Measurements from ENCODE around the gene WWOX.

Gene WWOX

DNA sequence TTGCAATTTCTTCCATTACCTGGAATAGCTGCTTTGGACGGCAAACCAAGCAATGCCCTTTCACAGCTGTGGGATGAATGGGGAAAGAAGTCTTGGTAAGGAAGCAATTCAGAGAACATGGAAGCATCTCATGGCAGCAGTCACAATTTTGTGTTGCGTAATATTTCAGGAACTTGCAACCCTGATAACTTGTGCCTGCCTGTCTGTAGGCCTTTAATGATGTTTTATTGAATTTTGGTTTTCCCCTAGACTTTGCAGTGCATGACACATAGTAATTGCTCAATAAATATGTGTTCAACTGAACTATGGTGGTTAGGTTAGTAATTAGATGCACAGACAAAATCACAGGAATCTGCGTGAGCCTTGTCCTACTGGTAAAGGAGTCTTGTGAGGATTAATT lies 439.5 kb downstream of the WWOX start:
- FAIRE-seq (no peak), DNase-seq (ENCODE audit: insufficient read length, low spot score) (no peak)

DNA sequence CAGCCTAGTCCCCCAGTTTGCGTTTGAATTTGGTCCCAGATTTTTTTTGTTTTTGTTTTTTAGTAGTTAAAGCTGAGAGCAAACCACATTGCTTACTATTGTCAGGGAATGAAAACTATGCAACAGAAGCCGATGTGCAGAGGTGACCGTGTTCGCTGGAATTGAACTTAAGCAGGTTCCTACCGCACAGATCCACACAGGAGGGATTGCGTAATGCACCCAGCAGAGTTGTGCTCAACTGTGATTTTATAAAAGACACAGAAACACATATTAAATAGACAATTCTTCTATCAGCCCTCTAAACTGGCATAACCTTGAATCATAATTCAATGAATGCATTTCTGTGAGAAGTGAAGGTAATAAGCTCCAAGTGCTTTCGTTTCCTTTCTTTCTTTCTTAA lies 443.0 kb downstream of the WWOX start:
- FAIRE-seq, result no peak
- no peak for DNase-seq (ENCODE audit: insufficient read length, low spot score)

DNA sequence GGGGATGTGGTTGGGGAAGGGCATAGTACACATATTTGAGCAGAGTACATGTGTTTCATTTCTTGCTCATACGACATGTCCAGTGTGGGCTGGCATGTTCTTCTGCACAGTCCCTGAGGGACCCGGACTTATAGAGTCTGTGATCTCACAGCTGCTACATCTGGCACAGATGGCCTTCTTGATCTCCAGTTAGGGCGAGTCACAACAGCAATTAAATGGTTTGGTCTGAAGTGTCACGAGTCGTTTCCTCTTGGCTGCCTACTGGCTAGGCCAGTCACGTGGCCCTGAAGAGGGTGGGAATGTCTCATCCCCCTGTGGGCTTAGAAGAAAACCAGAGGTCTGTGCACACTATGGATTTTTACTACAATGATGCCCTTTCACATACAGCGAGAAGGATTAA lies 443.6 kb downstream of the WWOX start:
- DNase-seq (ENCODE audit: insufficient read length, low spot score) (no peak), FAIRE-seq (no peak)

DNA sequence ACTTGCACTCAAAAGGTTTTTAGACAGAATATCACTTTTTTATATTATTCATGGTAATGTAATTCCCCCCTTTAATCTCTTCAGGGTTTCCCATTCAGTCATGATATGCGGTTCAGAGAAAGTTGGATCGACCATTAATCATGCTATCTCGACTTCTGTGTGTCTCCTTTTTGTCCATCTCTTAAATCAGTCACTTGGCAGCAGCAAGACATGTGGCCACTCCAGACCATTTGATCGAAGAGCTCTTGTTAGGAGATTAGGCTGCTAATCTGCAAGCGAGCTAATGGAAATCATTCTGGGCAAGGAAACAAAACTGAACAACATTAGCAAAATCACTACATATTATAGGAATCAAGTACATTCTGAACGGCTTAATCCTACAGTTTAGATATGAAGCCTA lies 449.9 kb downstream of the WWOX start:
- no peak for FAIRE-seq

DNA sequence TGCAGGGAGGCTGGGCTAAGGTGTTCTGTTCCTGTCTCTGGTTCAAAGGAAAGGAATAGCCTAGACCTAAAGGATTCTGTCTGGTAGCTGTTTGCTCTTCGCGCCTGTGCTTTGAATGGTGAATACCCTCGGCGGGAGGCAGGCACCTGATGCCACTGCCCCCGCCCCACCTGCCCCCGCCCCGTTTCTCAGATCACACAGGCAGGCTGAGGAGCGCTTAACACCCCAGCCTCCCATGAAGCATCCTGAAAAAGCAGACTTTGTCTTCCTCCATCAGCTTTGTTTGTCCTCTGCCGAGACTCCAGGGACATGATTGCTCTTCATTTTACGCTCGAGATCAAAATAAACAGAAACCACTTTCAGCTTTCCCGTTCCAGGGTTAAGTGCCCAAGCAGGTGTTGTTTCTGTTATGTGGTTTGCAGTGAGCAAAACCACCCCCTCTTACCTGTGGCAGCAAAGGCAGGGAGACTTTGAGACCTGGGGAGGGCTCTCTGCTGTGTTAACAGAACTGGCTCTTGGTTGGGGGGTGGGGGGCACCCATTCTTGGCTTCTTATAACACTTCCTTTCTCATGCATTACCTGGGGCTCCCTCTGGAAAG lies 452.1 kb downstream of the WWOX start:
- no peak for FAIRE-seq
- no peak for DNase-seq (ENCODE audit: insufficient read length, low spot score)

More for the DNA sequence above, 449.9 kb downstream of the WWOX start:
- DNase-seq (ENCODE audit: insufficient read length, low spot score), result no peak

DNA sequence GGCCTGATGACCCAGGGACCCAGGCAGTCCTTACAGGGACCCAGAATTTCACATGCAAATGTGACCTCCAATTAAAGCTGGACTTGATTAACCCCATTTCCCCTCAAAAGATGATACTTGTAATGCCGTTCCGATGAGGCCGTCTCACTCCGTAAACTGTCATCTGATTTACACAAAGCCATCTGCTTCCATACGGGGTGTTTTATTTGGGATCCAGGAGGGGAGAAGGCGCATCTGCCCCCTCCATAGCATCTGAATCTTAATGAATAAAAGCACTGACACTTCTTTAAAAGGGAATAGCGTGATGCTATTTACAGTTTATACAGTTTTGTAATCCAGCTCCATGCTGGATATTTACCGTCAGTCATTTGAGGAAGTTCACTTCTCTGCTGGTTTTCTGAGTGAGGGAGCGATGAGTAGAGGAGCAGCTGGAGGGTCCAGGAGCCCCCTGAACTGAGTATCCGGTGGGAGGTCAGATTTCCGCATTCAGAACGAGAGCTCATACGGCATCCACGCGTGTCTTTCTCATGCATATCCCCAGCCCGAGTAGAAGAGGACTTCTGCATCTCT lies 452.7 kb downstream of the WWOX start:
- DNase-seq (ENCODE audit: insufficient read length, low spot score) (no peak), FAIRE-seq (no peak)

DNA sequence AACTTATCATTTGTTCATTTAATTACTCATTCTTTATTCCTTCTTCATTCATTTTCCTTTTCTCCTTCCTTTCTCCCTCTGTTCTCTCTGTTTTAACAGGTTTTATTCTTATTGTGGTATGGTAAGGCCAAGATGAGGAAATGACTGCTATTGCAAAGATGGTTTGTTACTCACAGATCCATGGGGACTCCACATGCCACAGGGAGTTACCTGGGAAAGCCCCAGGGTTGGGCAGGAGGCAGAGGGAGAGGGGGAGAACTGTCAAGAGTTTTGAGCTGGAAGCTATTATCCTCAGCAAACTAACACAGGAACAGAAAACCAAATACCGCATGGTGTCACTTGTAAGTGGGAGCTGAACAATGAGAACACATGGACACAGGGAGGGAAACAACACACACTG lies 453.3 kb downstream of the WWOX start:
- DNase-seq (ENCODE audit: insufficient read length, low spot score) (no peak), FAIRE-seq (no peak)

DNA sequence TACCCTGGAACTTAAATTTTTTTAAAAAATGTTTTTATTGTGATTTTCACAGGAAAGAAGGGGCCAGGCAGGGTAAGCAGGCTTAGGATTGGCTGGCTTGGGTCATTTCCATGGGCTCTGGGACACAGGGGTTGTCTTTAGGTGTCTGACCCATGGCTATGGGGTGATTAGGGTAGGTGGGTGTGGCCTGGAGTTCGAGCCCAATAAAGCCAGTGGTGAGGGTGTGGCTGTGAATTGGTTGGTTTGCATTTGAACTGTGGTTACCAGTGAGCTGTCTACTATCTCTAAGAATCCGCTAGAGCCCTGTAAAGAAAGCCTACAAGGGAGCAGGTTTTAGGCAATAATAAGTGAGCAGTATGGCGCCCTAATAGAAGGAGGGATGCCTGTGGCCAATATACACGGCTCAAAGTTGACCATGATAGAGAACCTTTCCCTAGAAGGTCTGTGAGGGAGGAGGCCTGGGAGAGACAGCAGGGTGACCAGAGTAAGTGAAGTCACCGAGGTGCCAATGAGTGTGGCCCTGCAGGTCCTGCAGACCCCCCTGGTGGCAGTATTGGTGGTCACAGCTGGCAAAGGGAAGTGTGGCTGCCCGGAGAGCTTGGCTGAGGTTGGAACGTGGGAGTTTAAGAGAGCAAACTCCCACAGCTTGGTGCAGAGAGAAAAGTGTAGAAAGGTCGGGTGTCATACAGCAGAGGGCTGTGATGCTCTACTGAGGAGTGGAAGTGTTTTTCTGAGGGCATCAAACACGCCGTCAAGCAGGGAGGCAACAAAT lies 454.0 kb downstream of the WWOX start:
- DNase-seq (ENCODE audit: insufficient read length, low spot score) (no peak), FAIRE-seq (no peak)

DNA sequence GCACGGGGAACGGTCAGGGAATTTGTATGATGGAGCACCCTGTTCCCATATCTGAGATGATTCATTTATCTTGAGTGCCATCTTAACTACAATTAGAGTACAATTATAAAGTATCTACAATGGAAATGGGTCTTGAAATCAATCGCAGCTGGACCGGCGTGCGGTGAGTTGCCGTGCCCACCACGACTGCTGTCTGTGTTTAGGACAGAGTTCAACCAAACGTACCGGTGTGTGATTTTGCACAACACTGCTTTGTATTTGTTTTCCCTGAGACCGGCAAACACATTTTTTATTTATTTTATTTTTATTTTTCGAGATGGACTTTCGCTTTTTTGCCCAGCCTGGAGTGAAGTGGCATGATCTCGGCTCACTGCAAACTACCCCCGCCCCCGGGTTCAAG lies 457.0 kb downstream of the WWOX start:
- FAIRE-seq, result no peak

DNA sequence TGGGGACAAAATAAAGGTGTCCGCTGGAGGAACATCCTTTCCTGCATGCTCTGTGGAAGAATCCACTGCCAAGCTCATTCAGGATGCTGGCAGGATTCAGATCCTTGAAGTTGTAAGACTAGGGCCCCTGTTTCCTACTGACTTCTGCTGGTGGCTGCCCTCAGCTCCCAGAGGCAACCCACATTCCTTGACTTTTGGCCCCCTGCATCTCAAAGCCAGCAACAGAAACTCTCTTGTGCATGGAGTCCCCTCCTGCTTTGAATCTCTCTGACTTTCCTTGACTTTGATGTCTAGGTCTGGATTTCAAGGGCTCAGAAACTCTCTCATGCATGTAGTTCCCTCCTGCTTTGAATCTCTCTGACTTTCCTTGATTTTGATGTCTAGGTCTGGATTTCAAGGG lies 461.5 kb downstream of the WWOX start:
- DNase-seq (ENCODE audit: insufficient read length, low spot score) (no peak), FAIRE-seq (no peak)

More for the DNA sequence above, 457.0 kb downstream of the WWOX start:
- DNase-seq (ENCODE audit: insufficient read length, low spot score), result no peak

DNA sequence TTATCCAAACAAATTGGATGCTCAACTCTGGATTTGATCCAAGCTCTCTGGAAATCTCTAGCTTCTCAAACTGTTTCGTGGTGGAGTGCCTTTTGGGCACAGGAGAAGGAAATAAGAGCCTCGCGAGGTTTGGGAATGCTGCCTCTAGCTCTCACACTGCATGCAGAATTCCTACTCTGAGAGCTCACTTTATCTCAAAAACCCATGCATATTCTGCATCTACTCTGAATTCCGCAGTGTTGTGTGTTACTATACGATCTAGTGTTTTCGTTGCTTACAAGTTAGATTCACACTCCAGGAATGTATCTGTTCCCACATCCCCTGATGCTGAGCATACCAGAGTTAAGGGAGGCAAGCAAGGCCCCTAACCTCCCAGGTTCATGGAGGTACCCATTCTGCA lies 462.7 kb downstream of the WWOX start:
- no peak for DNase-seq (ENCODE audit: insufficient read length, low spot score)
- no peak for FAIRE-seq

DNA sequence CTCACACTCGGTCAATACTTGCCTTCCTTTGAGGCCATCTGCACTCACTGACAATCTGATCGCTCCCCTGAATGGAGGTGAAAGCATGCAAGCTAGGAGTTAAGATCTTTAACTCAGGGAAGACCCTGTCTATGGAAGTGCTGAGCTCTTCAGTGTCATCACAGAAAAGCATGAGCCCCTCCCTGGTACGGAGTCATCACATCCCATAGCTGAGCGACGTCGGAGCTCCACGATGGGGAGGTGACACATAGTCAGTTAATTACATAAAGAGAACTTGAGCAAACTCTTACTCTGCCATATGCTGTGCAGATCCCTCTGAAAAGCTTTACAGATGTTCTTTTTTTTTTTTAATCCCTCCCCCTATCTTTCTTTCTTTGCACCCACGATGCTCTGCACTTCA lies 463.2 kb downstream of the WWOX start:
- FAIRE-seq (no peak), DNase-seq (ENCODE audit: insufficient read length, low spot score) (no peak)

DNA sequence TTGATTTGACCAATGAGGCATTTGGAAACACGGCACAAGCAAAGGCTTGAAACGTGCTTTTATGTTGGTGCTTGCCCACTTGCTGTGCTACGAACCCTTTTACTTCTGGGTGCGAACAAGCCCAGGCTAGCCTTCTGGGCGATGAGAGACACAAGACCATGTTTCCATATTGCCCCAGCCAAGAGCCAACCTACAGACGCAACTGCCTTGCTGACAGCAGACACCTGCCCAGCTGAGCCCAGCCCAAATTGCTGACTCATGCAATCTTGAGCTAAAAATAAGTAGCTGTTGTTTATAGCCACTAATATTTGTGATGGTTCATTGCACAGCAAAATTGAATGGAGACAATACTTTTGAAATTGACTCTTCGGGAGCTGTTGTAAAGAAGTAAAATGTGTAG lies 464.5 kb downstream of the WWOX start:
- DNase-seq (ENCODE audit: insufficient read length, low spot score) (no peak), FAIRE-seq (no peak)

DNA sequence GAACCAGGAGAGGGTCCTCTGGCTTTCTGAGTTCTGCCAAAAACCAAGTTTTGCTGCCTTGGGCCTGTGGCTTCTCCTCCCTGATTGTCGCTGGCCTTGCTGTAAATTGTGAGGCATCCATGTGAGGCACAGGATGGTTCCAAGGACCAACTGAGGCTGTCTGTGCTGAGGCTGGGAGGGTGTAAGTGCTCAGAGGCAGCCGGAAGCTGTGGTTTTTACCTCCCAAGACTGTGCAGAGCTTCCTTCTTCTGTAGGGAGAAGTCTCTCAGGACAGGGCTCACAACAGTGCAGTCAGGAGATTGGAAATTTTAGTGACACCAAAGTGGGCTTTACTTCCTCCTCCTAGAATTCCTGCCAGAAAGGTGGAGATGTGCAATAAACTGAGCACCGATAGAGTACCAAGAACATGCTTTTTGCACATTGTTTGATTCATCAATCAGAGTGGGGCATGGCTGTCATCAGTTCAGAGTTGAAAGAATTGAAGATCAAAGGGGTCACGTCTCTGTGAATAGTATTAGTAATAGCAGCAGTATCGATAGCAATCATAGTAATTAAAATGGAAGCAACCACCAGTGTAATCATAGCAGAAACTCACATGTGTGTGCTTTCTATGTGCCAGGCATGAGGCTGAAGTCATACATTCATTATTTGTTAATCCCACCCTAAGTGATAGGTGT lies 467.1 kb downstream of the WWOX start:
- no peak for FAIRE-seq
- no peak for DNase-seq (ENCODE audit: insufficient read length, low spot score)

DNA sequence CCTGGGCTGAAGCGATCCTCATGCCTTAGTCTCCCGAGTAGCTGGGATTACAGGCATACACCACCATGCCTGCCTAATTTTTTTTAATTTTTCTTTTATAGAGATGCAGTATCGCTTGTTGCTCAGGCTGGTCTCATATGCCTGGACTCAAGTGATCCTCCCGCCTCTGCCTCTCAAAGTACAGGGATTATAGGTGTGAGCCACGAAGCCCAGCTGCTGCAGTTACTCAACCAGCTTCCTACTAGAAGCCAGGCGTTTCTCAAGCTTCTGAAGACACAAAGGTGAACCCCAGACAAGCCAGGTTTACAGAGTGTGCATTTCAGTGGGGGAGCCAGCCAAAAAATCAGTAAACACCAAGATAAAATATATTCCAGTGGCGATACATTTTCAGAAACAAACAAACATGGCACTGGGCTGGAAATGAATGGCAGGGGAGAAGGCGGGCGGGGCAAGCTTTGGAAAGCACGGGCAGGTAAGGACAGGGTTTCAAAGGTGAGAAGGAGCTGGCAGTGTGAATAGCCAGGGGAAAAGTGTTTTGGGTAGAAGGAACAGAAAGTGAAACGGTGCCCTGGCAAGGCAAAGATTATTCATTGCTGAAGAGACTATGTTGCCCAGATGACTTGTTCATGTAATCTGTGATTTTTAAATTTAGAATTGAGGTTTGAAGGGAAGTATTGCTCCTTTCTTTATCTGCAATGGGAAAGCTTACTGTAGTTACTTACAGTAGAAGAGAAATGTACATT lies 471.1 kb downstream of the WWOX start:
- DNase-seq (ENCODE audit: insufficient read length, low spot score), result no peak
- no peak for FAIRE-seq

DNA sequence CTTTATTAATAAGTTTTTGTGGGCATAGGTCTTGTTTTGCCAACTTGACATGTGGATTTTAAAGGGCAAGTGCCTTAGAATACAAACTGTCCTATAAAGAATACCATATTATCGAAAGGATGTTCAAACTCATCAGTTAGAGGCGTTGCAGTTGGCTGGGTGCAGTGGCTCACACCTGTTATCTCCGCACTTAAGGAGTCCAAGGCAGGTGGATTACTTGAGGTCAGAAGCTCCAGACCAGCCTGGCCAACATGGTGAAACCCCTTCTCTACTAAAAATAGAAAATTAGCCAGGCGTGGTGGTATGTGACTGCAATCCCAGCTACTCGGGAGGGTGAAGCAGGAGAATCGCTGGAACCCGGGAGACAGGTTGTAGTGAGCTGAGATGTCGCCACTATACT lies 472.0 kb downstream of the WWOX start:
- no peak for DNase-seq (ENCODE audit: insufficient read length, low spot score)
- FAIRE-seq, result no peak

DNA sequence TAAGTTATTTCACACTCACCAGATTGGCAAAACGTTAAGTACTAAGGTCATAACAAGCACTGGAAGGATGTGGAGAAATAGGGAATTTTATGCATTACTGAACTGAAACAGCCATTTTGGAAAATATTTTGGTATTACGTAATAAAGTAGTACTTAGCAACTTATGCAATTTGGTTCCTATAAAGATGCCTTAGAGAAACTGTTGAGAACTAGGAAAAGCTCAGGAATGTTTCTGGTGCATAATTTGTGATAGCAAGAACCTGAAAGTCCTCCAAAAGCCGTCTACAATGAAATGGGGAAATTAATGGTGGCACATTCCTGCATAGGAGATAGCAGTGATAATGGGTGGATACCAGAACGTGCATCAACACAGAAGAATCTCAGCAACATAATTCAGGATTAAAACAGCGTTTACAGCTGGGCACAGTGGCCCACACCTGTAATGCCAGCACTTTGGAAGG lies 472.5 kb downstream of the WWOX start:
- no peak for DNase-seq (ENCODE audit: insufficient read length, low spot score)
- no peak for FAIRE-seq

DNA sequence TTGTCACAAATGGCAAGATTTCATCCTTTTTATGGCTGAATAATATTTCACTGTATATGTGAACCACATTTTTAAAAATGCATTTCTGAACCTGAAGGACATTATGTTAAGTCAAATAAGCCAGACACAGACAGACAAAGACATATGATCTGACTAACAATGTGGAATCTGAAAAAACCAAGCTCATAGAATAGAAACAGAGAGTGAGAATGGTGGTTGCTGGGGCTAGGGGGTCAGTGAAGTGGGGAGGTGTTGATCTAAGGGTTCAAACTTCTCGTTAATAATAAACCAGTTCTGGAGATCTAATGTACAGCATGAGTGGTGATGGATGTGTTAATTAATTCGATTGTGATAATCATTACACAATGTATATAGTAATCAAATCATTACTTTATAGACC lies 475.1 kb downstream of the WWOX start:
- FAIRE-seq (no peak), DNase-seq (ENCODE audit: insufficient read length, low spot score) (no peak)

DNA sequence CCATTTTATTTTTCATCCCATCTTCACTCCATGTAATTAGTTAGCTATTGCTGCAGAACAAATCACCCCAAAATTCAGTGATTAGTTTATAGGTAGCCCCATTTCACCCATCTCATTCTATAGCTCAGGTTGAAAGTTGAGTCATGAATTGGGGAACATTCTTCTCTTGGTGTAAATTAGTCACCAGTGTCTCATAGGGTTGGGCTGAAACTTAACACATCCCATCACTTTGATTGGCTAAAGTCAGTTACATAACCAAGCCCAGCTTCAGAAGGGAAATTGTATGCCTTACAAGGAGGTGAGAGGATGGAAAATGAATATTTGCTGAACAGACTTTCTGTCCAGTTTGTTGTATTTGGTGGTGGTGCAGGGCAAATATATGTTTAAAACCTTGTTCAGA lies 477.5 kb downstream of the WWOX start:
- DNase-seq (ENCODE audit: insufficient read length, low spot score) (no peak), FAIRE-seq (no peak)

DNA sequence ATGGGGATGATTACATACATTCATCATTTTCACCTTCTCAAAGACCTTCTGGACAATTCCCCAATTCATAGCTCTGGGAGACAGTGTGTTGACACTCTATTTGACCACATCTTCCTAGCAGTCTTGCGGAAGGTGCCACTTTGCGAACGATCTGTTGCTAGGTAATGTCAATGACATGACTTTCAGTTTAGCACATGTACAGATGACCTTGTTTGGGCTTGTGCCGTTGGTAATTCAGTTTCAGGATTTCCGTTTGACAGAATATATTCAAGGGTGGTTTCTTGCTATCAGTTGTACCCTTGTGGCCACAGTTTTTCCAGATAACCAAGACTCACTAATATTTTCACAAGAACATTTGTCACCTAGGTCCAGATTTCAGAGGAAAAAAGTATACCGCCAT lies 478.2 kb downstream of the WWOX start:
- FAIRE-seq (no peak), DNase-seq (ENCODE audit: insufficient read length, low spot score) (no peak)

DNA sequence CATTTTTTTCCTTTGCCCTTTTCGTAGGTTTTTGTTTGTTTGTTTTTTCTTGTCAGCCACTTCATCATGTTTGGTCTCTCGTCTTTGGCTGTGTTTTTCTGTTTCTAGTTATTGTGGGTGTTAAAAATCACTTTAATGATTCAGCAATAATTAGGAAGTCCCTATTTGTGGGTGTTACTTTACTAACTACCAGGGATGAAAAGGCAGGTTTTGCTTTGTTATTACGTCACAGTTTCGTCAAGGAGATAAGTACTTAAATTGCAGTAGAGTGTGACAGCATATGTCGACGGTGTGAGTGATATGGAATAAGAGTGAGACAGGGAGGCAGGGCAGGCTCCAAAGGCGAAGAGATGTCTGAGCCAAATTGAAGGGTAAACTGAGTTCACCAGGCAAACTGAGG lies 479.6 kb downstream of the WWOX start:
- FAIRE-seq (no peak), DNase-seq (ENCODE audit: insufficient read length, low spot score) (no peak)

Measured in HTR-8/SVneo (cell line).